ENCODE results near the gene GALNT15.

GALNT15 gene

GRCh38 chr3:16270855-16271254 is 96.4 kb downstream of the GALNT15 start:
- intact Hi-C loops (cut with DNase I): no loop called here
- no peak for DNase-seq

DNA sequence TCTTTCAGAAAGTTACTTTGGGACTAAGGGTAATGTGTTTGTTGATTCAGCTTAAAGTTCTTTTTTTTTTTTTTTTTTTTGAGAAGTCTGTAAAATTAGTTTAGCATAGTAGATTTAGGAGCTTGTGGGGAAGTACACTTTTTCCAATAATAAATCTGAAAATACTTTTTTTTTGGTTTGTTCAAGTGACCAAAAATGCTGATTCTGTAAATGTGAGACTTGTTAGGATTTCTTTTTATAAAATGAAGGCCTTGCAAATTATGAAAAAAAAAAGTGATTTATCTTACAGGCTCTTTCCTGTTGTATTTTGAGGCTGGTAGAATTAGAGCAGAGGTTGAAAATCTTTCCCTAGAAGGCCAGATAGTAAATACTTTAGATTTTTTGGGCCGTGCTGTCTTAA is 98.1 kb downstream of the GALNT15 start:
- intact Hi-C loops (cut with DNase I): no loop called here
- no peak for DNase-seq

DNA sequence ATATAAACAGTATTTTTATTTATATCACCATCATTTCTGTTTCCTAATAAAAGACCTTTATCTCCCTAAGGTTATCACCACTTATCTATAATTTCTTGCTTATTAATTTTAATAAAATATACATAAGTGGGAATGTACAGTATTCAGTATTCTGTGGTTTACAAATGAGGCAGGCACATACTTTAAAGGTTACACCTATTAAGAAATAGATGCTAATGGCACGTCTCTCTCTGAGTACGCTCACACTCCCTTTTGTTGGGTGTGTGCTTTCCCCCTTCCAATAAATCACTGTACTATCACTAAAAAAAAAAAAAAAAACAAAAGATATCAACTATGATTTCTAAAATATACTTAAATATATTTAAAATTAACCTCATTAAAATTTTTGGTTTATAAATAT is 99.4 kb downstream of the GALNT15 start:
- no peak for DNase-seq
- intact Hi-C loops (cut with DNase I): no loop called here

- DNase-seq: no peak
- intact Hi-C loops (cut with DNase I): no loop called here
Measured at GRCh38 chr3:16277471-16277870, 103.0 kb downstream of the GALNT15 start.

GRCh38 chr3:16279010-16279801 is 104.7 kb downstream of the GALNT15 start:
- no peak for DNase-seq
- intact Hi-C loops (cut with DNase I): no loop called here

- intact Hi-C loops (cut with DNase I): no loop called here
- no peak for DNase-seq
Measured at GRCh38 chr3:16280671-16281070, 106.2 kb downstream of the GALNT15 start.

All from posterior cingulate gyrus (tissue), 11 donors.